RKO (cell line): Measurements from ENCODE around the gene GRAP2.
"Not testable (repeated sequence)": the region's sequence is repeated elsewhere in the genome, so short reads cannot be mapped to it uniquely, and the experiment has no call there.

Experiments used
- DNase-seq: peaks from one replicate; pipeline ENCODE4 v3.0.0-alpha.2; 2016; ENCODE audit warnings: low spot score

GRAP2 gene

GRCh38 chr22:39900306-39901227 lies at the start of gene GRAP2:
Gene GRAP2 (plus strand): TSS chr22:39901084. CDS start chr22:39947107, 46,023 bp downstream.
- no peak for DNase-seq

- DNase-seq = no peak
Observed at GRCh38 chr22:39851606-39852315, 49.1 kb upstream of the GRAP2 start.

- DNase-seq = no peak
Observed at GRCh38 chr22:39852799-39853198, 48.1 kb upstream of the GRAP2 start.

- DNase-seq = no peak
Observed at GRCh38 chr22:39856588-39856987, 44.3 kb upstream of the GRAP2 start.

- DNase-seq = no peak
Observed at GRCh38 chr22:39859903-39860588, 40.8 kb upstream of the GRAP2 start.

GRCh38 chr22:39868741-39869140 lies 32.1 kb upstream of the GRAP2 start:
- DNase-seq = no peak

- DNase-seq = not testable (repeated sequence)
Observed at GRCh38 chr22:39869797-39870196, 31.1 kb upstream of the GRAP2 start.

GRCh38 chr22:39871008-39871798 lies 29.7 kb upstream of the GRAP2 start:
- DNase-seq = no peak

- DNase-seq = no peak
Observed at GRCh38 chr22:39872548-39872947, 28.3 kb upstream of the GRAP2 start.

- no peak for DNase-seq
Observed at GRCh38 chr22:39873965-39874364, 26.9 kb upstream of the GRAP2 start.

GRCh38 chr22:39875176-39875885 lies 25.6 kb upstream of the GRAP2 start:
- DNase-seq = not testable (repeated sequence)

- DNase-seq = no peak
Observed at GRCh38 chr22:39877079-39877845, 23.6 kb upstream of the GRAP2 start.

- no peak for DNase-seq
Observed at GRCh38 chr22:39880722-39881121, 20.2 kb upstream of the GRAP2 start.

GRCh38 chr22:39883057-39883456 lies 17.8 kb upstream of the GRAP2 start:
- DNase-seq = no peak

GRCh38 chr22:39889924-39890323 lies 11.0 kb upstream of the GRAP2 start:
- DNase-seq = not testable (repeated sequence)

- DNase-seq = no peak
Observed at GRCh38 chr22:39893526-39893925, 7.4 kb upstream of the GRAP2 start, which contains the start of gene ENTHD1. Gene ENTHD1 (minus strand): TSS chr22:39893760. CDS start chr22:39887748, 6,012 bp downstream.

GRCh38 chr22:39894554-39895092 lies 6.3 kb upstream of the GRAP2 start:
- no peak for DNase-seq

- DNase-seq = no peak
Observed at GRCh38 chr22:39895682-39896081, 5.2 kb upstream of the GRAP2 start.

GRCh38 chr22:39896313-39896996 lies 4.4 kb upstream of the GRAP2 start:
- no peak for DNase-seq
